Neuronal stem cell (in vitro differentiated cells): ENCODE results near the gene LPCAT1.

Experiments used
- DNase-seq: peaks from one replicate; pipeline ENCODE4 v3.0.0-alpha.2; 2013; ENCODE audit warnings: low spot score
- H2AFZ ChIP-seq: one replicate; pipeline ENCODE4 v1.6.1; 2013; ENCODE audit warnings: mild to moderate bottlenecking, low read length, inconsistent platforms
- H2AK5ac ChIP-seq: 2 replicates; pipeline ENCODE4 v1.6.1; 2013; ENCODE audit warnings: low read depth, mild to moderate bottlenecking, inconsistent platforms, low read length, moderate library complexity, mixed read lengths
- H2BK120ac ChIP-seq: 2 replicates; pipeline ENCODE4 v1.6.1; 2013; ENCODE audit warnings: low read depth, mild to moderate bottlenecking, inconsistent platforms, low read length, moderate library complexity, mixed read lengths
- H2BK12ac ChIP-seq: one replicate; pipeline ENCODE4 v1.6.1; 2013; ENCODE audit warnings: low read length, inconsistent platforms
- H2BK15ac ChIP-seq: 2 replicates; pipeline ENCODE4 v1.6.1; 2013; ENCODE audit warnings: mild to moderate bottlenecking, low read length, inconsistent platforms, mixed read lengths
- H2BK5ac ChIP-seq: one replicate; pipeline ENCODE4 v1.6.1; 2013; ENCODE audit warnings: inconsistent platforms, mild to moderate bottlenecking, low read length, moderate library complexity
- H3K14ac ChIP-seq: one replicate; pipeline ENCODE4 v1.6.1; 2013; ENCODE audit warnings: low read length, inconsistent platforms
- H3K18ac ChIP-seq: 2 replicates; pipeline ENCODE4 v1.6.1; 2013; ENCODE audit warnings: low read length, inconsistent platforms
- H3K23ac ChIP-seq: 2 replicates; pipeline ENCODE4 v1.6.1; 2013; ENCODE audit warnings: low read depth, mild to moderate bottlenecking, mixed read lengths, low read length, inconsistent platforms; ENCODE audit not compliant: poor library complexity
- H3K27ac ChIP-seq: replicated peaks from 3 replicates; pipeline ENCODE4 v1.5.1; 2013; ENCODE audit warnings: low read length, inconsistent platforms
- H3K27me3 ChIP-seq, 3 experiments: 2 replicates each; pipeline ENCODE4 v1.6.1; 2013; ENCODE audit warnings: low read length in 3 of 3, mild to moderate bottlenecking in 2 of 3, inconsistent platforms in 1 of 3, low read depth in 1 of 3, mixed read lengths in 1 of 3, moderate library complexity in 1 of 3; ENCODE audit not compliant: control insufficient read depth in 3 of 3, insufficient read depth in 3 of 3
- H3K36me3 ChIP-seq, 2 donors: replicated peaks in 1 of 2; 2 replicates each; pipeline ENCODE4 v1.6.1; 2013; ENCODE audit warnings: low read length in 2 of 2; ENCODE audit not compliant: control insufficient read depth in 2 of 2, insufficient read depth in 2 of 2
- H3K4ac ChIP-seq: 2 replicates; pipeline ENCODE4 v1.6.1; 2013; ENCODE audit warnings: inconsistent platforms, mild to moderate bottlenecking, low read length, moderate library complexity
- H3K4me1 ChIP-seq, 2 donors: 1 replicate in 1 of 2; 2 replicates in 1 of 2; pipeline ENCODE4 v1.6.1; 2013; ENCODE audit warnings: low read length in 2 of 2, low read depth in 1 of 2; ENCODE audit not compliant: control insufficient read depth in 2 of 2, insufficient read depth in 1 of 2
- H3K4me2 ChIP-seq: one replicate; pipeline ENCODE4 v1.6.1; 2013; ENCODE audit warnings: mild to moderate bottlenecking, low read length, inconsistent platforms; ENCODE audit not compliant: insufficient read depth, poor library complexity, severe bottlenecking
- H3K4me3 ChIP-seq, 2 donors: 2 replicates each; pipeline ENCODE4 v1.5.1; 2013; ENCODE audit warnings: low read length in 2 of 2, mild to moderate bottlenecking in 2 of 2, inconsistent platforms in 1 of 2, moderate library complexity in 1 of 2
- H3K79me1 ChIP-seq: one replicate; pipeline ENCODE4 v1.6.1; 2013; ENCODE audit warnings: low read depth, mild to moderate bottlenecking, inconsistent platforms, low read length, moderate library complexity
- H3K9ac ChIP-seq: one replicate; pipeline ENCODE4 v1.6.1; 2013; ENCODE audit warnings: mild to moderate bottlenecking, low read depth, low read length, inconsistent platforms; ENCODE audit not compliant: poor library complexity
- H3K9me3 ChIP-seq, 2 donors: replicated peaks in 1 of 2; 2 replicates each; pipeline versions ENCODE3 to v1.6.1; 2013; ENCODE audit warnings: low read length in 2 of 2, mild to moderate bottlenecking in 2 of 2, inconsistent platforms in 1 of 2, low read depth in 1 of 2, mixed read lengths in 1 of 2, moderate library complexity in 1 of 2; ENCODE audit not compliant: control insufficient read depth in 2 of 2, insufficient read depth in 1 of 2
- H4K8ac ChIP-seq: one replicate; pipeline ENCODE4 v1.6.1; 2013; ENCODE audit warnings: low read depth, mild to moderate bottlenecking, inconsistent platforms, low read length, moderate library complexity
- H4K91ac ChIP-seq: one replicate; pipeline ENCODE4 v1.6.1; 2013; ENCODE audit warnings: low read length, low read depth, mild to moderate bottlenecking, inconsistent platforms; ENCODE audit not compliant: poor library complexity
- WGBS, 2 donors: extraction: QIAGEN DNeasy Blood & Tissue Kit; methylation state at CpG; one replicate each; pipeline ENCODE4 v1.1.7; 2013; ENCODE audit warnings: missing lambda C conversion rate in 2 of 2, mixed read lengths in 1 of 2; ENCODE audit not compliant: insufficient read length in 2 of 2, insufficient replicate concordance in 1 of 2; ENCODE audit errors: extremely low coverage in 2 of 2; 5-methylcytosine and 5-hydroxymethylcytosine counted together

LPCAT1 gene

DNA sequence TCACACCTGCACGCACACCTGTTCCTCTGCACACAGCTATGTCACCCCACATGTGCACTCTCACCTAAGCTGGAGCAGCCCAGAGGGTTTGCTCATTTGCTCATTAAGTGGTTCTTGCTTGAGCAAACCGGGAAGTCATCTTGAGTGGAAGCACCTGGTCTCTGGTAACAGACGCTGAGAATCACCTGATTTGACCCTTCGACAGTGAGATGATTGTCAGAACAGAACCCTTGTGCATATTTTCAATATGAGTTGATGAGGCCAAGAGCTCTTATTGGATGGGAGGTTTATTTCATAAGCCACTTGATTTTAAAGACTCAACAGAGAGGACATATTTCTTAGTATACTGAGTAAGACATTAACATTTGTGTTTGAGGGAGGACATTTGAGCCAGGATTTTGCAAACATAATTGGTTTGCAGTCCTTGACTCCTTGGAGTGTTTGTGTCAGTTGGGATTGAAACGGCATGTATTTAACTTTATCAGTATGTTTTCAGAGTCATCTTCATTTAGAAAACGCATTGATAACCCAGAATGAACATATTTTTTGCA lies 22.1 kb upstream of the LPCAT1 start:
- Histone ChIP-seq H3K36me3 (peaks cover 0 to 2% of the 10 kb centered on the region in 2 donors), H2AK5ac (no peak overlapping the region), H3K4me3 (peak overlapping the region in 1 of 2 donors; percentile 63), H2AFZ (no peak overlapping the region), H3K27ac (no peak overlapping the region), H3K23ac (peak overlapping the region; percentile 37), H3K18ac (no peak overlapping the region), H2BK120ac (no peak overlapping the region), H3K79me1 (no peaks in the 10 kb centered on the region), H2BK12ac (no peak overlapping the region), H3K4ac (no peak overlapping the region), H3K14ac (no peak overlapping the region), H3K27me3 (peaks cover 0 to 3% (median 0%) of the 10 kb centered on the region in 3 experiments), H4K8ac (no peak overlapping the region), H3K4me2 (no peak overlapping the region), H3K9me3 (peaks cover 0 to 4% of the 10 kb centered on the region in 2 donors), H2BK5ac (no peak overlapping the region), H2BK15ac (no peak overlapping the region), H3K9ac (no peak overlapping the region), H3K4me1 (peaks cover 0 to 2% of the 10 kb centered on the region in 2 donors), H4K91ac (no peak overlapping the region)
- no CpG with 5 or more reads among the region's 6 CpGs for WGBS, 2 donors
- no peak for DNase-seq

GRCh38 chr5:1545126-1545804 lies 21.5 kb upstream of the LPCAT1 start:
- H2BK15ac ChIP-seq: no peak overlapping the region
- no peak overlapping the region for H2BK5ac ChIP-seq
- peak overlapping the region in 1 of 2 donors; percentile 63 for H3K4me3 ChIP-seq
- peak overlapping the region; percentile 37 for H3K23ac ChIP-seq
- H2AK5ac ChIP-seq: no peak overlapping the region
- H3K9me3 ChIP-seq: peaks cover 0 to 4% of the 10 kb centered on the region in 2 donors
- H3K27me3 ChIP-seq: peaks cover 0 to 3% (median 0%) of the 10 kb centered on the region in 3 experiments
- no peak overlapping the region for H2BK12ac ChIP-seq
- WGBS, 2 donors: no CpG with 5 or more reads among the region's 4 CpGs
- peaks cover 0 to 2% of the 10 kb centered on the region in 2 donors for H3K36me3 ChIP-seq
- no peak overlapping the region for H3K4me2 ChIP-seq
- no peak overlapping the region for H3K27ac ChIP-seq
- no peaks in the 10 kb centered on the region for H3K79me1 ChIP-seq
- peak overlapping the region; percentile 50 for H3K9ac ChIP-seq
- H3K18ac ChIP-seq: no peak overlapping the region
- no peak overlapping the region for H3K14ac ChIP-seq
- H2BK120ac ChIP-seq: no peak overlapping the region
- peak overlapping the region; percentile 32 for H4K91ac ChIP-seq
- no peak for DNase-seq
- H3K4me1 ChIP-seq: peaks cover 0 to 2% of the 10 kb centered on the region in 2 donors
- H3K4ac ChIP-seq: no peak overlapping the region
- H2AFZ ChIP-seq: no peak overlapping the region
- H4K8ac ChIP-seq: no peak overlapping the region

DNA sequence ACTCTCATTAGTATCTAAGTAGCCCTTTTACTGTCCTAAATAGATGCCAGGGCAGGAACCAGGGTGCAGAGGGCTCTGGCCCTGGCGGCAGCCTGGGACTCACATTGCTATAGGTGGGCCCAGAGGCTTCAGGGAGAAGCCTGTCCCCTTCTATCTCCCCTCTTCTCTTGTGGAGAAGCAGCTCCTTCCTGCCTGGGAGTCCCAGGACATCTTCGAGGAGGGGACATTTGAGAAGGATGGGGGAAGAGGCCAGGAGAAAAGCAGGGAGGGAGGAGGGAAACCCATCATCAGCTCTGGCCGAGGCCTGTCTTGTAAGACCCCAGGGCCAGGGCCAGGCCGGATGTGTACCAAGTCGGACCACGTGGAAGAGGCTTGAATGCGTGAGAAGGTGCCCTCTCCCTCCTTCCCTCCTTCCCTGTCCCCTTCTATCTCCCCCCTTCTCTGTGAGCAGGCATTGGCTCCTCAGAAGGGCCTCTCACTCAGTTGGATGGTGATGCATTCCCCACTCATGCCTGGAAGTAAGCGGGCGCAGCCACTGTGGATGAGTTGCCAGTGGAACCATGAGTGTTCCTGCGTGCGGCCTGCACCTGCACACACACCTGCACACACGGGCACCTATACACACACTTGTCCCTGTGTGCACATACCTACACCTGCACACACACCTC lies 20.7 kb upstream of the LPCAT1 start:
- no CpG with 5 or more reads among the region's 12 CpGs for WGBS, 2 donors
- Histone ChIP-seq H3K79me1 (no peaks in the 10 kb centered on the region), H3K4ac (no peak overlapping the region), H3K18ac (peak overlapping the region; percentile 59), H3K4me1 (peaks cover 0 to 2% of the 10 kb centered on the region in 2 donors), H4K91ac (no peak overlapping the region), H2BK120ac (no peak overlapping the region), H2BK15ac (no peak overlapping the region), H3K27ac (no peak overlapping the region), H2BK5ac (peak overlapping the region; percentile 4), H3K9me3 (peaks cover 4 to 5% of the 10 kb centered on the region in 2 donors), H3K36me3 (peaks cover 0 to 2% of the 10 kb centered on the region in 2 donors), H3K14ac (no peak overlapping the region), H3K23ac (peak overlapping the region; percentile 5), H4K8ac (no peak overlapping the region), H3K4me2 (no peak overlapping the region), H2AFZ (no peak overlapping the region), H3K27me3 (peaks cover 0 to 3% (median 0%) of the 10 kb centered on the region in 3 experiments), H2AK5ac (no peak overlapping the region), H2BK12ac (no peak overlapping the region), H3K9ac (no peak overlapping the region), H3K4me3 (peak overlapping the region in 1 of 2 donors; percentile 63)
- no peak for DNase-seq
